Mucosa of gallbladder (tissue), 1 donor: ENCODE results near the gene GPR158. TPM values are rescaled to one million over a fixed set of nuclear protein-coding genes. Genes with fewer than 3 reads are reported as not detected.
"Not testable (repeated sequence)": the region's sequence is repeated elsewhere in the genome, so short reads cannot be mapped to it uniquely, and the experiment has no call there.

Source experiments
- DNase-seq: peaks from one replicate; pipeline ENCODE4 v3.0.0-alpha.2; 2020; ENCODE audit warnings: low spot score
- total RNA-seq: library from RNA; stranded (reverse); gene quantifications from one replicate; pipeline ENCODE4 v1.2.1, GENCODE V29; 2021
- donor health status: DM: no; HTN: no; CAD: no.

GPR158 gene
- total RNA-seq = 0.09 TPM

GRCh38 chr10:25174461-25175230, at the start of gene GPR158:
Gene GPR158 (plus strand): TSS chr10:25175001. CDS start chr10:25175421, 420 bp downstream.
- DNase-seq = peak; percentile 91

GRCh38 chr10:25125201-25125611, 49.6 kb upstream of the GPR158 start:
- DNase-seq = no peak

GRCh38 chr10:25129592-25129991, 45.2 kb upstream of the GPR158 start:
- no peak for DNase-seq

GRCh38 chr10:25130906-25131305, 43.9 kb upstream of the GPR158 start:
- no peak for DNase-seq

- no peak for DNase-seq
Measured at GRCh38 chr10:25142116-25142864, 32.5 kb upstream of the GPR158 start.

GRCh38 chr10:25157650-25158049, 17.2 kb upstream of the GPR158 start:
- no peak for DNase-seq

- DNase-seq = no peak
Measured at GRCh38 chr10:25159591-25159990, 15.2 kb upstream of the GPR158 start.

- DNase-seq = no peak
Measured at GRCh38 chr10:25162391-25162790, 12.4 kb upstream of the GPR158 start.

GRCh38 chr10:25163464-25163863, 11.3 kb upstream of the GPR158 start:
- DNase-seq = not testable (repeated sequence)

GRCh38 chr10:25169740-25170139, 5.1 kb upstream of the GPR158 start:
- no peak for DNase-seq

GRCh38 chr10:25170627-25171026, 4.2 kb upstream of the GPR158 start:
- DNase-seq = no peak

GRCh38 chr10:25175527-25176420, 973 bp downstream of the GPR158 start:
- DNase-seq = peak; percentile 12

- no peak for DNase-seq
Measured at GRCh38 chr10:25176421-25176968, 1.7 kb downstream of the GPR158 start.

- DNase-seq = no peak
Measured at GRCh38 chr10:25177093-25177753, 2.4 kb downstream of the GPR158 start.

- no peak for DNase-seq
Measured at GRCh38 chr10:25177754-25178135, 2.9 kb downstream of the GPR158 start.

GRCh38 chr10:25178411-25178810, 3.6 kb downstream of the GPR158 start:
- DNase-seq = no peak

- no peak for DNase-seq
Measured at GRCh38 chr10:25180801-25181200, 6.0 kb downstream of the GPR158 start.

GRCh38 chr10:25182636-25183035, 7.8 kb downstream of the GPR158 start:
- no peak for DNase-seq

- DNase-seq = no peak
Measured at GRCh38 chr10:25191162-25191895, 16.5 kb downstream of the GPR158 start.

- no peak for DNase-seq
Measured at GRCh38 chr10:25198151-25198550, 23.4 kb downstream of the GPR158 start.
